ENCODE data around the gene CSTPP1.

CSTPP1 gene

GRCh38 chr11:46930089-46930488 is 6.5 kb upstream of the CSTPP1 start:
- Histone ChIP-seq H3K9ac (ENCODE audit: low read length) (no peak overlapping the region), H2AFZ (ENCODE audit: low read length) (0 out of 2 replicates have a peak overlapping the region, but pooled peaks have one; percentile 63), H3K9me2 (ENCODE audit: low read depth, low read length) (no peaks in the 10 kb centered on the region), H3K9me3 (ENCODE audit: low read length) (no peaks in the 10 kb centered on the region), H3K4me2 (ENCODE audit: low read length) (no peak overlapping the region), H3K4me3 (ENCODE audit: low read depth, low read length, poor library complexity, severe bottlenecking) (no peak overlapping the region), H3F3A (ENCODE audit: insufficient read depth, low read length) (no peaks in the 10 kb centered on the region), H4K20me1 (ENCODE audit: insufficient read depth, low read length) (no peaks in the 10 kb centered on the region), H3K27ac (ENCODE audit: low read depth, low read length, poor library complexity, severe bottlenecking) (no peak overlapping the region), H3K36me3 (ENCODE audit: insufficient read depth, low read length) (no peaks in the 10 kb centered on the region), H3K27me3 (ENCODE audit: insufficient read depth, low read length) (no peaks in the 10 kb centered on the region), H3K79me2 (ENCODE audit: insufficient read depth, low read length) (no peaks in the 10 kb centered on the region), H3K4me1 (ENCODE audit: insufficient read depth, low read length, severe bottlenecking) (peaks cover 7% of the 10 kb centered on the region)
- no peak for TF ChIP-seq CTCF (IDR thresholded peaks at IDR 0.05; ENCODE audit: low read length)
- no peak for TF ChIP-seq EZH2 (IDR thresholded peaks at IDR 0.05; ENCODE audit: borderline replicate concordance, low read length)

DNA sequence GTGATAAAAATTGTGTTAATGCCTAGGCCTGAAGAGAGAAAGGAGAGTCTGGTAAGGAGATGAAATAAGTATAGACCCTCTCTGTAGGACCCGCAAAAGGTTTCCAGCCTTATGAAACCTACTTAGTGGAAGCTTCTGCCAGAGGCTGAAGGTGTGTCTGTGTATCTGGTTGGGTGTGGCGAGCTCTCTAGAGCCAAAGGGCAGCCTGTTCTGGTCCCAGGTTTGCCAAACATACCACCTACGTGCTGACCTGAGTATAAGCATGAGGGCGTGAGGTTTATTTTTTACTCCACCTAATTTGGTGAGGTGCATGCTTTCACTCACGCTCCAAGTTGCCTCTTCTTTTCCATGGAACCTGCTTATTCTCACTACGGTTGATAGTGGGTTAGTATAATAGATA is 5.6 kb downstream of the CSTPP1 start:
- H3K27ac ChIP-seq (ENCODE audit: low read depth, low read length, poor library complexity, severe bottlenecking): no peak overlapping the region
- no peak overlapping the region for H3K4me2 ChIP-seq (ENCODE audit: low read length)
- no peaks in the 10 kb centered on the region for H3K27me3 ChIP-seq (ENCODE audit: insufficient read depth, low read length)
- H3F3A ChIP-seq (ENCODE audit: insufficient read depth, low read length): no peaks in the 10 kb centered on the region
- no peaks in the 10 kb centered on the region for H3K9me3 ChIP-seq (ENCODE audit: low read length)
- no peak overlapping the region for H3K4me3 ChIP-seq (ENCODE audit: low read depth, low read length, poor library complexity, severe bottlenecking)
- H2AFZ ChIP-seq (ENCODE audit: low read length): no peak overlapping the region
- peaks cover 5% of the 10 kb centered on the region for H3K4me1 ChIP-seq (ENCODE audit: insufficient read depth, low read length, severe bottlenecking)
- H4K20me1 ChIP-seq (ENCODE audit: insufficient read depth, low read length): no peaks in the 10 kb centered on the region
- H3K9me2 ChIP-seq (ENCODE audit: low read depth, low read length): no peaks in the 10 kb centered on the region
- H3K79me2 ChIP-seq (ENCODE audit: insufficient read depth, low read length): 0 out of 2 replicates have a peak, but pooled peaks cover 2% of the 10 kb centered on the region
- no peak for TF ChIP-seq EZH2 (IDR thresholded peaks at IDR 0.05; ENCODE audit: borderline replicate concordance, low read length)
- TF ChIP-seq CTCF (IDR thresholded peaks at IDR 0.05; ENCODE audit: low read length): no peak
- H3K9ac ChIP-seq (ENCODE audit: low read length): no peak overlapping the region
- peaks cover 5% of the 10 kb centered on the region; the same call in 1 of the 2 replicates for H3K36me3 ChIP-seq (ENCODE audit: insufficient read depth, low read length)

DNA sequence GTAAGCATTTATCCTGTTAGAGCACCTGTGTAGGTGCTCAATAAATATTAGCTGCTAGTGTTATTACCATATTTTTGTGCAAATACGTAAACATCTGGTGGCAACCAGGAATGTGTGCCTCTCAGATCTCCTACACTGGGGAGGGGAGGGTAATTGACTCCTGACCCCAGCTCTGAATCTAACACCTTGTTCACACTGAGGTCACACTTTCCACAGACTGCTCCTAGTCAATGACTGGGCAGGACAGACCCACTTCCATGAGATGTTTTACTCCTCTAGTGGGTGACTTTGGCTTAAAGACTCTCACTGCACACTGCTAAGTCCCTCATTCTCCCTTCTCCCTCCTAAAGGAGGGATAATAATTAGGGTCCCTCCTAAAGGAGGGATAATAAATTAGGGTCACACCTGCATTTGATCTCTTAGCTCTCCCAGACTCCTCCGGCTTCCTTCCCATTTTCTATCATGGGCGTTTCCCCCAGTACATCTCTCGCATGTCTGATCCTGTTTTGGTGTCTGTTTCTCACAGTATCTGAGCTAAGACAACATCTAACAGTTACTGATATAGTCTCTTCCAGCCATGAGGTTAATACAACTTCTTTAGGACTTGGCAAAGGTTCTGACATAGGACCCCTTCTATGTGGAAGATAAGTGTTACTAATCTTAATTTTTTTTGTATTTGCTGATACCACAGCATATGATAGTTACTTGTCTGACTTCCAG is 8.0 kb downstream of the CSTPP1 start:
- H3K27ac ChIP-seq (ENCODE audit: low read depth, low read length, poor library complexity, severe bottlenecking): no peak overlapping the region
- H3K79me2 ChIP-seq (ENCODE audit: insufficient read depth, low read length): no peaks in the 10 kb centered on the region
- no peaks in the 10 kb centered on the region for H3K4me1 ChIP-seq (ENCODE audit: insufficient read depth, low read length, severe bottlenecking)
- no peak overlapping the region for H3K4me2 ChIP-seq (ENCODE audit: low read length)
- no peaks in the 10 kb centered on the region for H4K20me1 ChIP-seq (ENCODE audit: insufficient read depth, low read length)
- H2AFZ ChIP-seq (ENCODE audit: low read length): no peak overlapping the region
- H3F3A ChIP-seq (ENCODE audit: insufficient read depth, low read length): no peaks in the 10 kb centered on the region
- H3K9me2 ChIP-seq (ENCODE audit: low read depth, low read length): no peaks in the 10 kb centered on the region
- peaks cover 10% of the 10 kb centered on the region; the same call in 1 of the 2 replicates for H3K36me3 ChIP-seq (ENCODE audit: insufficient read depth, low read length)
- H3K9me3 ChIP-seq (ENCODE audit: low read length): no peaks in the 10 kb centered on the region
- H3K9ac ChIP-seq (ENCODE audit: low read length): no peak overlapping the region
- H3K4me3 ChIP-seq (ENCODE audit: low read depth, low read length, poor library complexity, severe bottlenecking): no peak overlapping the region
- H3K27me3 ChIP-seq (ENCODE audit: insufficient read depth, low read length): no peaks in the 10 kb centered on the region
- TF ChIP-seq CTCF (IDR thresholded peaks at IDR 0.05; ENCODE audit: low read length): no peak
- TF ChIP-seq EZH2 (IDR thresholded peaks at IDR 0.05; ENCODE audit: borderline replicate concordance, low read length): no peak

Data from OCI-LY1 (cell line).